ENCODE measurements around the gene RBM25.

The RBM25 gene

GRCh38 chr14:73105727-73106126 lies 47.4 kb downstream of the RBM25 start:
- TF ChIP-seq CTCF (IDR thresholded peaks at IDR 0.05; ENCODE audit: extremely low read depth, missing control alignments), result no peak
- no peak for DNase-seq (ENCODE audit: low spot score)

GRCh38 chr14:73116079-73116665 lies 57.8 kb downstream of the RBM25 start:
- TF ChIP-seq CTCF (IDR thresholded peaks at IDR 0.05; ENCODE audit: extremely low read depth, missing control alignments), result no peak
- no peak for DNase-seq (ENCODE audit: low spot score)

- no peak for TF ChIP-seq CTCF (IDR thresholded peaks at IDR 0.05; ENCODE audit: extremely low read depth, missing control alignments)
- no peak for DNase-seq (ENCODE audit: low spot score)
These were observed 66.0 kb downstream of the RBM25 start for GRCh38 chr14:73124180-73124894.

- no peak for DNase-seq (ENCODE audit: low spot score)
- no peak for TF ChIP-seq CTCF (IDR thresholded peaks at IDR 0.05; ENCODE audit: extremely low read depth, missing control alignments)
These were observed 66.8 kb downstream of the RBM25 start for GRCh38 chr14:73125169-73125588.

- TF ChIP-seq CTCF (IDR thresholded peaks at IDR 0.05; ENCODE audit: extremely low read depth, missing control alignments), result no peak
- DNase-seq (ENCODE audit: low spot score), result no peak
These were observed 67.4 kb downstream of the RBM25 start for GRCh38 chr14:73125746-73126145.

GRCh38 chr14:73133795-73134194 lies 75.5 kb downstream of the RBM25 start:
- TF ChIP-seq CTCF (IDR thresholded peaks at IDR 0.05; ENCODE audit: extremely low read depth, missing control alignments), result no peak
- DNase-seq (ENCODE audit: low spot score), result no peak

GRCh38 chr14:73136085-73136386 lies 77.7 kb downstream of the RBM25 start:
- no peak for DNase-seq (ENCODE audit: low spot score)
- no peak for TF ChIP-seq CTCF (IDR thresholded peaks at IDR 0.05; ENCODE audit: extremely low read depth, missing control alignments)

All from GM20000 (cell line).